SK-N-SH (cell line): ENCODE results near the gene MUC13. TPM values are rescaled to one million over a fixed set of nuclear protein-coding genes. Genes with fewer than 3 reads are reported as not detected.

ENCODE experiments used
- CTCF ChIA-PET: fragments of 300-600, 350-600 bp; formaldehyde crosslinking; extraction: SDS; loops from one replicate; lab custom pipeline; 2021; lab: Yijun Ruan, JAX
- POLR2A ChIA-PET: fragments of 350-600 bp; sonication (Branson Sonifier 250); formaldehyde crosslinking; extraction: SDS; loops from one replicate; lab custom pipeline; 2020; ENCODE audit warnings: antibody characterized with exemption, inconsistent platforms; lab: Yijun Ruan, JAX
- DNase-seq: peaks from one replicate; pipeline ENCODE4 v3.0.0; 2012
- H2AFZ ChIP-seq: fragments of 200-600 bp; sonication (generic); 2 replicates; pipeline ENCODE4 v1.8.1; 2016; ENCODE audit warnings: antibody characterized with exemption, mild to moderate bottlenecking, low read depth
- H3F3A ChIP-seq: fragments of 200-600 bp; sonication (generic); replicated peaks from 2 replicates; pipeline ENCODE3; 2016; ENCODE audit warnings: antibody characterized with exemption, mild to moderate bottlenecking; ENCODE audit not compliant: insufficient read depth
- H3K27ac ChIP-seq, 2 experiments: fragments of 200-500 bp in 1 of 2; fragments of 200-600 bp in 1 of 2; sonication (Bioruptor generic) in 1 of 2; sonication (generic), shearing (Covaris generic) in 1 of 2; 2 replicates each; pipeline versions ENCODE4 v1.5.1 to v1.6.1; 2014 to 2016; ENCODE audit warnings: low read depth in 2 of 2, inconsistent platforms in 1 of 2, low read length in 1 of 2, mild to moderate bottlenecking in 1 of 2, mixed read lengths in 1 of 2
- H3K27me3 ChIP-seq: fragments of 200-600 bp; sonication (generic), shearing (Covaris generic); 2 replicates; pipeline ENCODE4 v1.6.1; 2016; ENCODE audit warnings: mixed run types; ENCODE audit not compliant: insufficient read depth
- H3K36me3 ChIP-seq, 2 experiments: fragments of 200-500 bp in 1 of 2; fragments of 200-600 bp in 1 of 2; sonication (Bioruptor generic) in 1 of 2; sonication (generic) in 1 of 2; replicated peaks in 1 of 2; 2 replicates each; pipeline versions ENCODE3 to v1.5.1; 2014 to 2016; ENCODE audit warnings: low read length in 1 of 2, mild to moderate bottlenecking in 1 of 2; ENCODE audit not compliant: insufficient read depth in 2 of 2, control insufficient read depth in 1 of 2
- H3K4me1 ChIP-seq, 2 experiments: fragments of 200-500 bp in 1 of 2; fragments of 200-600 bp in 1 of 2; sonication (Bioruptor generic) in 1 of 2; sonication (generic), shearing (Covaris generic) in 1 of 2; 2 replicates each; pipeline versions ENCODE4 v1.5.1 to v1.6.1; 2014 to 2016; ENCODE audit warnings: low read depth in 1 of 2, low read length in 1 of 2, mixed run types in 1 of 2; ENCODE audit not compliant: insufficient read depth in 2 of 2, control insufficient read depth in 1 of 2
- H3K4me2 ChIP-seq: fragments of 200-600 bp; sonication (generic), shearing (Covaris generic); 2 replicates; pipeline ENCODE4 v1.6.1; 2017; ENCODE audit warnings: mixed run types
- H3K4me3 ChIP-seq, 2 experiments: fragments of 200-500 bp in 1 of 2; fragments of 200-600 bp in 1 of 2; sonication (Bioruptor generic) in 1 of 2; sonication (generic), shearing (Covaris generic) in 1 of 2; 2 replicates each; pipeline versions ENCODE4 v1.5.1 to v1.8.1; 2014 to 2016; ENCODE audit warnings: low read depth in 2 of 2, inconsistent platforms in 1 of 2, low read length in 1 of 2, mild to moderate bottlenecking in 1 of 2, mixed read lengths in 1 of 2, moderate library complexity in 1 of 2
- H3K79me2 ChIP-seq: fragments of 200-600 bp; sonication (generic); 2 replicates; pipeline ENCODE4 v1.8.1; 2017; ENCODE audit warnings: mild to moderate bottlenecking; ENCODE audit not compliant: insufficient read depth
- H3K9ac ChIP-seq: fragments of 200-600 bp; sonication (generic); 2 replicates; pipeline ENCODE4 v1.6.1; 2017; ENCODE audit warnings: mixed run types
- H3K9me2 ChIP-seq: fragments of 200-600 bp; sonication (generic); 2 replicates; pipeline ENCODE4 v1.6.1; 2017; ENCODE audit warnings: mixed run types
- H3K9me3 ChIP-seq: fragments of 200-600 bp; sonication (generic); 2 replicates; pipeline ENCODE4 v1.6.1; 2017; ENCODE audit warnings: mixed run types, mild to moderate bottlenecking, moderate library complexity
- H4K20me1 ChIP-seq: fragments of 200-600 bp; sonication (generic); 2 replicates; pipeline ENCODE4 v1.6.1; 2017; ENCODE audit warnings: mild to moderate bottlenecking, mixed run types; ENCODE audit not compliant: insufficient read depth
- ELF1 ChIP-seq: IDR thresholded peaks from 2 replicates; pipeline ENCODE4 v1.4.0; 2012
- FOSL2 ChIP-seq: IDR thresholded peaks from 2 replicates; pipeline ENCODE4 v1.4.0; 2012; ENCODE audit warnings: low read depth, mild to moderate bottlenecking, moderate library complexity, borderline replicate concordance
- FOXM1 ChIP-seq: IDR thresholded peaks from 2 replicates; pipeline ENCODE4 v1.4.0; 2012; ENCODE audit warnings: low read depth, mild to moderate bottlenecking
- GABPA ChIP-seq: IDR thresholded peaks from 2 replicates; pipeline ENCODE4 v1.4.0; 2012; ENCODE audit warnings: low read depth, mild to moderate bottlenecking
- JUND ChIP-seq: IDR thresholded peaks from 2 replicates; pipeline ENCODE4 v1.4.0; 2012
- MXI1 ChIP-seq: IDR thresholded peaks from 2 replicates; pipeline ENCODE4 v1.6.1; 2012; ENCODE audit warnings: mild to moderate bottlenecking, low read depth, low read length, improper control_type of control experiment
- PBX3 ChIP-seq: IDR thresholded peaks from 2 replicates; pipeline ENCODE4; 2012
- POLR2AphosphoS5 ChIP-seq: IDR thresholded peaks from 2 replicates; pipeline ENCODE4 v1.6.1; 2012; ENCODE audit warnings: low read depth, low read length
- RCOR1 ChIP-seq: fragments of 150-350 bp; IDR thresholded peaks from 2 replicates; pipeline ENCODE4 v1.6.1; 2017; ENCODE audit warnings: antibody characterized with exemption, low read length
- REST ChIP-seq: IDR thresholded peaks from 2 replicates; pipeline ENCODE4 v1.6.1; 2012; ENCODE audit warnings: mild to moderate bottlenecking, low read depth, low read length, moderate library complexity
- RXRA ChIP-seq: IDR thresholded peaks from 2 replicates; pipeline ENCODE4 v1.4.0; 2012; ENCODE audit warnings: low read depth, mild to moderate bottlenecking, borderline replicate concordance
- USF1 ChIP-seq: IDR thresholded peaks from 2 replicates; pipeline ENCODE4 v1.4.0; 2012; ENCODE audit warnings: low read depth, borderline replicate concordance
- WGBS: methylation state at CpG from one replicate; pipeline ENCODE4 v1.1.6; 2017; ENCODE audit warnings: low lambda C conversion rate; 5-methylcytosine and 5-hydroxymethylcytosine counted together
- polyA plus RNA-seq, 3 experiments: library from polyadenylated mRNA; depleted of rRNA; stranded (reverse); fragments of >200 nt; gene quantifications; 2 replicates each; pipeline ENCODE4 v1.2.3, GENCODE V29; 2012

MUC13 gene
- polyA plus RNA-seq, 1 of the 3 experiments (the other 2 are of a cell fraction) = not detected

GRCh38 chr3:124885466-124886167 is 48.9 kb downstream of the MUC13 start:
- ChIA-PET POLR2A (interaction anchor here (0.8 kb wide), 1 partner anchor 113 kb away, joined by 4 read pairs; no protein-coding TSS in a partner anchor), CTCF (interaction anchor here (0.6 to 3.4 kb wide), 4 partner anchors 9 to 72 kb away, joined by 3 to 15 read pairs (median 4); no protein-coding TSS in a partner anchor)
- H3K9me3 ChIP-seq = no peaks in the 10 kb centered on the region
- H3K4me1 ChIP-seq = peaks cover 32 to 35% of the 10 kb centered on the region in 2 experiments
- peak overlapping the region; percentile 74 for H3K9ac ChIP-seq
- H3K27ac ChIP-seq = peak overlapping the region; percentile 67 to 92
- H3K4me3 ChIP-seq = peak overlapping the region; percentile 76 to 79
- 26% methylated on average over 12 of the region's 17 CpGs for WGBS
- peaks cover 55% of the 10 kb centered on the region for H3K79me2 ChIP-seq
- H3K4me2 ChIP-seq = peak overlapping the region; percentile 84
- H4K20me1 ChIP-seq = no peaks in the 10 kb centered on the region
- peaks cover 13% of the 10 kb centered on the region for H3F3A ChIP-seq
- no peak overlapping the region for H2AFZ ChIP-seq
- H3K36me3 ChIP-seq = peaks cover 3 to 14% of the 10 kb centered on the region in 2 experiments
- H3K9me2 ChIP-seq = no peaks in the 10 kb centered on the region
- H3K27me3 ChIP-seq = no peaks in the 10 kb centered on the region
- peak; percentile 23 for DNase-seq
- TF ChIP-seq POLR2AphosphoS5 = peak; percentile 23; the same call in 1 of the 2 replicates
- no peak for TF ChIP-seq USF1

- Histone ChIP-seq H3K9me3 (no peaks in the 10 kb centered on the region), H3K27ac (peak overlapping the region; percentile 67 to 92; a peak in 3 of 4 replicates), H3K4me2 (peak overlapping the region; percentile 84), H3K4me1 (peaks cover 32 to 43% of the 10 kb centered on the region in 2 experiments), H3K9ac (no peak overlapping the region), H3K9me2 (no peaks in the 10 kb centered on the region), H3F3A (peaks cover 24% of the 10 kb centered on the region), H3K79me2 (peaks cover 65% of the 10 kb centered on the region), H4K20me1 (no peaks in the 10 kb centered on the region), H3K27me3 (no peaks in the 10 kb centered on the region), H3K36me3 (peaks cover 3 to 14% of the 10 kb centered on the region in 2 experiments), H3K4me3 (peak overlapping the region; percentile 76 to 79), H2AFZ (no peak overlapping the region)
- TF ChIP-seq GABPA (no peak), JUND (no peak), MXI1 (no peak)
- ChIA-PET CTCF (interaction anchor here (0.6 to 3.4 kb wide), 5 partner anchors 8 to 98 kb away, joined by 3 to 15 read pairs (median 3); no protein-coding TSS in a partner anchor), POLR2A (interaction anchor here (0.6 to 0.8 kb wide), 2 partner anchors 20 to 112 kb away, joined by 4 to 5 read pairs; no protein-coding TSS in a partner anchor)
- no peak for DNase-seq
- WGBS = 85% methylated on average over 7 of the region's 7 CpGs
Observed at GRCh38 chr3:124884474-124885101, 50.0 kb downstream of the MUC13 start.

GRCh38 chr3:124883766-124884473 is 50.6 kb downstream of the MUC13 start:
- Histone ChIP-seq H3K4me1 (peaks cover 37 to 50% of the 10 kb centered on the region in 2 experiments), H3K4me2 (peak overlapping the region; percentile 84), H3F3A (peaks cover 30% of the 10 kb centered on the region), H3K9me2 (no peaks in the 10 kb centered on the region), H3K36me3 (peaks cover 3 to 14% of the 10 kb centered on the region in 2 experiments), H3K27ac (peak overlapping the region; percentile 59 to 67), H3K79me2 (peaks cover 67% of the 10 kb centered on the region), H3K9ac (no peak overlapping the region), H3K9me3 (no peaks in the 10 kb centered on the region), H3K27me3 (no peaks in the 10 kb centered on the region), H3K4me3 (no peak overlapping the region), H2AFZ (no peak overlapping the region), H4K20me1 (no peaks in the 10 kb centered on the region)
- ChIA-PET CTCF (interaction anchor here (0.8 to 1.3 kb wide), 3 partner anchors 12 to 112 kb away, joined by 3 read pairs; no protein-coding TSS in a partner anchor), POLR2A (interaction anchor here (1.0 kb wide), 1 partner anchor 21 kb away, joined by 3 read pairs; no protein-coding TSS in a partner anchor)
- DNase-seq = no peak
- WGBS = 84% methylated on average over 7 of the region's 7 CpGs
- peak; percentile 26; the same call in 1 of the 2 replicates for TF ChIP-seq FOSL2
- TF ChIP-seq RXRA = no peak
- TF ChIP-seq MXI1 = no peak
- TF ChIP-seq JUND = 0 out of 2 replicates have a peak, but pooled peaks have one; percentile 12
- TF ChIP-seq ELF1 = no peak
- no peak for TF ChIP-seq FOXM1
- no peak for TF ChIP-seq PBX3
- TF ChIP-seq REST = no peak
- TF ChIP-seq RCOR1 = no peak
